Lung (tissue), 12 donors: Measurements from ENCODE around the gene MAML3. TPM values are rescaled to one million over a fixed set of nuclear protein-coding genes. Genes with fewer than 3 reads are reported as not detected.

Source experiments
- ATAC-seq: fragments of 200-7000 bp; cut with Tn5 transposase; one replicate; pipeline ENCODE4 v1.9.1; 2020; ENCODE audit warnings: moderate number of reproducible peaks; ENCODE audit not compliant: insufficient read depth, low FRiP score
- DNase-seq, 3 donors: peaks; one replicate each; pipeline ENCODE4 v3.0.0-alpha.2; 2013 to 2017
- H3K27ac ChIP-seq, 2 donors: one replicate each; pipeline ENCODE4 v1.5.1; 2013; ENCODE audit warnings: mild to moderate bottlenecking in 2 of 2, moderate library complexity in 2 of 2, control low read depth in 1 of 2, inconsistent platforms in 1 of 2, low read depth in 1 of 2, low read length in 1 of 2
- H3K27me3 ChIP-seq, 3 donors: one replicate each; pipeline ENCODE4 v1.5.1; 2013; ENCODE audit warnings: low read length in 2 of 3; ENCODE audit not compliant: control insufficient read depth in 3 of 3, insufficient read depth in 3 of 3
- H3K36me3 ChIP-seq, 4 donors: one replicate each; pipeline ENCODE4 v1.5.1; 2013; ENCODE audit warnings: low read length in 4 of 4, mild to moderate bottlenecking in 1 of 4, moderate library complexity in 1 of 4; ENCODE audit not compliant: control insufficient read depth in 4 of 4, insufficient read depth in 4 of 4
- H3K4me1 ChIP-seq, 5 donors: one replicate each; pipeline ENCODE4 v1.5.1; 2013; ENCODE audit warnings: low read length in 5 of 5, mild to moderate bottlenecking in 2 of 5, moderate library complexity in 1 of 5; ENCODE audit not compliant: control insufficient read depth in 5 of 5, insufficient read depth in 5 of 5
- H3K4me3 ChIP-seq: one replicate; pipeline ENCODE4 v1.5.1; 2013; ENCODE audit warnings: mild to moderate bottlenecking, control low read depth, moderate library complexity
- H3K9ac ChIP-seq, 2 donors: one replicate each; pipeline ENCODE4 v1.5.1; 2013; ENCODE audit warnings: low read length in 2 of 2, control low read depth in 1 of 2; ENCODE audit not compliant: insufficient read depth in 1 of 2
- H3K9me3 ChIP-seq, 4 donors: one replicate each; pipeline ENCODE4 v1.5.1; 2013; ENCODE audit warnings: low read length in 3 of 4, mild to moderate bottlenecking in 1 of 4, moderate library complexity in 1 of 4; ENCODE audit not compliant: control insufficient read depth in 4 of 4, insufficient read depth in 3 of 4
- WGBS, 2 donors: extraction: QIAGEN DNeasy Blood & Tissue Kit; methylation state at CpG; one replicate each; pipeline ENCODE4 v1.1.7; 2013; 5-methylcytosine and 5-hydroxymethylcytosine counted together
- polyA plus RNA-seq, 2 donors: library from polyadenylated mRNA; stranded (reverse); fragments of 200-250 nt; gene quantifications; one replicate each; pipeline ENCODE4 v1.2.1, GENCODE V29; 2013
- total RNA-seq, 2 donors: library from RNA; depleted of rRNA in 1 of 2; stranded (reverse); fragments of >200 nt in 1 of 2; gene quantifications; one replicate each; pipeline ENCODE4 v1.2.1, GENCODE V29; 2014 to 2021
- TF ChIP-seq, protein P1 (sequence below): IDR thresholded peaks from 2 replicates; pipeline ENCODE4 v1.5.1; 2012; ENCODE audit warnings: mild to moderate bottlenecking; ENCODE audit errors: control extremely low read depth, extremely low read depth
- donor health status: control.
- donor health status: control.
- donor health status: Bipolar disorder and iron deficiency.
- donor health status: healthy.
- donor health status: DM: yes; HTN: yes; CAD: no.

Gene MAML3
- total and polyA plus RNA-seq, 4 donors: 3.0 to 16.4 (median 8.5) TPM

DNA sequence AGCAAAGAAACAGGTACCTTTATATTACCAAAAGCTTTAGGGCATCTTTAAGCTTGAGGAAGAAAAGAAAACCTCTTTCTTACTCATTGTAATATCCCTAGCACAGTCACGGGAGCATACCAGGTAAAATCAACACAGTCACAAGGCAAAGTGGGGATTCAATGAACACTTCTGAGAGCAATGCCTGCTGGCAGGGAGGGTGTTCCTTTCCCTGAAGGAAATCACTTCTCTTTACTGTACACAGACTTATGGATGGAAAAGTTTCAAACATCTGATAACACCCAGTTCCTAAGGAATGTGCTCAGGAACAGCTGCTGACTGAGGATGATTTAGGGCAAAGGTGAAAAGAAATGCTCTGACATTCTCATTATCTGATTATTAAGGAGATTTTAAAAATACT lies 94.8 kb downstream of the MAML3 start:
- H3K36me3 ChIP-seq: no peaks in the 10 kb centered on the region
- H3K9me3 ChIP-seq: no peaks in the 10 kb centered on the region
- ATAC-seq (no peak), DNase-seq (peak; percentile 36 to 76 (median 63))
- no peak overlapping the region for H3K4me3 ChIP-seq
- H3K27me3 ChIP-seq: no peaks in the 10 kb centered on the region
- H3K27ac ChIP-seq: peak overlapping the region in 1 of 2 donors; percentile 33
- peaks cover 1 to 24% (median 10%) of the 10 kb centered on the region in 5 donors for H3K4me1 ChIP-seq
- H3K9ac ChIP-seq: no peak overlapping the region
- 43 to 73% methylated on average over 1 of the region's 1 CpG for WGBS, 2 donors
- TF ChIP-seq, protein P1, sequence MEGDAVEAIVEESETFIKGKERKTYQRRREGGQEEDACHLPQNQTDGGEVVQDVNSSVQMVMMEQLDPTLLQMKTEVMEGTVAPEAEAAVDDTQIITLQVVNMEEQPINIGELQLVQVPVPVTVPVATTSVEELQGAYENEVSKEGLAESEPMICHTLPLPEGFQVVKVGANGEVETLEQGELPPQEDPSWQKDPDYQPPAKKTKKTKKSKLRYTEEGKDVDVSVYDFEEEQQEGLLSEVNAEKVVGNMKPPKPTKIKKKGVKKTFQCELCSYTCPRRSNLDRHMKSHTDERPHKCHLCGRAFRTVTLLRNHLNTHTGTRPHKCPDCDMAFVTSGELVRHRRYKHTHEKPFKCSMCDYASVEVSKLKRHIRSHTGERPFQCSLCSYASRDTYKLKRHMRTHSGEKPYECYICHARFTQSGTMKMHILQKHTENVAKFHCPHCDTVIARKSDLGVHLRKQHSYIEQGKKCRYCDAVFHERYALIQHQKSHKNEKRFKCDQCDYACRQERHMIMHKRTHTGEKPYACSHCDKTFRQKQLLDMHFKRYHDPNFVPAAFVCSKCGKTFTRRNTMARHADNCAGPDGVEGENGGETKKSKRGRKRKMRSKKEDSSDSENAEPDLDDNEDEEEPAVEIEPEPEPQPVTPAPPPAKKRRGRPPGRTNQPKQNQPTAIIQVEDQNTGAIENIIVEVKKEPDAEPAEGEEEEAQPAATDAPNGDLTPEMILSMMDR: no peak

DNA sequence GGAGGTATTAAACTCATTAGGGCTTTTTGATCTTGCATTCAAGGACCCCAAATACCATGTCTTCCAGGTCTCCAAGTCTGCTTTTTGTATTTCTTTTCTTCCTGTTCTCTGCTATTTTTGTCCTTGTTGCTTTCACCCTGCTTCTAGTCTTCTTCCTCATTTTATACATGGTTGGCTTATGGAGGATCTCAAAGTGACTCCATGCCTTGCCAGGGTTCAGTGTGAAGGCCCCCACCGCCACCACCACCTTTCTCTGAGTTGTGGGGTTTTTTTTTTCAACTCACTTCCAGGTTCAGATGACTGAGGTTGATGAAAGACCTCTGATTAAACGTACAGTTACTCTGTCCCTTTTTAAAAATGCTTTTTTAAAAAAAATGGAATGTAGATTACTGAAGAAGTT lies 96.3 kb downstream of the MAML3 start:
- WGBS, 2 donors: 28 to 69% methylated on average over 2 of the region's 2 CpGs
- no peaks in the 10 kb centered on the region for H3K9me3 ChIP-seq
- DNase-seq: no peak
- TF ChIP-seq, protein P1: no peak
- no peak overlapping the region for H3K9ac ChIP-seq
- no peak overlapping the region for H3K27ac ChIP-seq
- H3K4me1 ChIP-seq: peaks cover 1 to 24% (median 10%) of the 10 kb centered on the region in 5 donors
- H3K27me3 ChIP-seq: no peaks in the 10 kb centered on the region
- no peaks in the 10 kb centered on the region for H3K36me3 ChIP-seq
- ATAC-seq: no peak
- H3K4me3 ChIP-seq: no peak overlapping the region

DNA sequence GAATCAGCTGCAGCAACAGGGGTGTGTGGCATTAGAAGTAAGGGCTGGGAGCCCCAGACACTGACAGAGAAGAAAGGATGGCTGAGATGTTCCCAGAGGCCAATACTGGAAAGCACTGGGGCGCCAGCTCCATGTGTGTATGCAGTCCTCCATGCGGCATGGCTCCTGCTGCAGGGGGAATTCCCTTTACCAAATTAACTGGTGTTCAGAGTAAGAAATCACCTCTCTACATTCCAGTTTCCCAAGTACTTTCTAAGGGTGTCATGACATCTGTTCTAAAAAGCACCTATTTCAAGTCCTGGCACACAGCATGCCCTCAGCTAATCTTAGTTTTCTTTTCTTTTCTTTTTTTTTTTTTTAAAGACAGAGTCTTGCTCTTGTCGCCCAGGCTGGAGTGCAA lies 98.0 kb downstream of the MAML3 start:
- H3K27ac ChIP-seq: no peak overlapping the region
- peak; percentile 57 for ATAC-seq

DNA sequence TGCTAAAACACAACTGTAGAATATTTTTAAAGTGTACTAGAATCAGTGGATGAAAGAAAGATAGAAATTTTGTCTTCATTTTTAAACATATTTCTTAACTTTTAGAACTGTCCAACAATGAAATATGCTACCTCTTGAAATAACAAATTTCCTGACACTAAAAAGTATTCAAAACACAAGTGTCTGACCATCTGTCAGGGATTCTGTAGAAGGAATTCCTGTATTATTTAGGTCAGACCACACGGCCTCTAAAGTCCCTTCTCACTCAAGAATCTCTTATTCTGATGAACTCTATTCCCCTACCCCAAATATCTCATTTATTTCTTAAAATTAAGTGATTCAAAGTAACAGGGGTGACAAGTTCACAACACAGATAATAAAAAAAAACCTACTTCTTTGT lies 99.1 kb downstream of the MAML3 start:
- no peak for ATAC-seq
- 41 to 68% methylated on average over 1 of the region's 1 CpG for WGBS, 2 donors

More for the DNA sequence above, 98.0 kb downstream of the MAML3 start:
- H3K4me1 ChIP-seq: peaks cover 1 to 13% (median 2%) of the 10 kb centered on the region in 5 donors
- TF ChIP-seq, protein P1: no peak
- 76 to 94% methylated on average over 3 of the region's 3 CpGs for WGBS, 2 donors
- H3K4me3 ChIP-seq: no peak overlapping the region
- H3K27me3 ChIP-seq: no peaks in the 10 kb centered on the region
- peak in 1 of 3 donors; percentile 15 for DNase-seq
- H3K9ac ChIP-seq: no peak overlapping the region
- H3K36me3 ChIP-seq: no peaks in the 10 kb centered on the region
- H3K9me3 ChIP-seq: no peaks in the 10 kb centered on the region

More for the DNA sequence above, 99.1 kb downstream of the MAML3 start:
- Histone ChIP-seq H3K4me3 (no peak overlapping the region), H3K4me1 (peaks cover 0 to 16% (median 3%) of the 10 kb centered on the region in 5 donors), H3K36me3 (no peaks in the 10 kb centered on the region), H3K27ac (no peak overlapping the region), H3K27me3 (no peaks in the 10 kb centered on the region), H3K9ac (no peak overlapping the region), H3K9me3 (no peaks in the 10 kb centered on the region)
- TF ChIP-seq, protein P1: no peak
- no peak for DNase-seq
